NK-92 (cell line): Measurements from ENCODE around the gene KRT40.
"Not testable (repeated sequence)": the region's sequence is repeated elsewhere in the genome, so short reads cannot be mapped to it uniquely, and the experiment has no call there.

Experiments used
- DNase-seq: peaks from one replicate; lab custom pipeline; 2025; ENCODE audit not compliant: unreplicated experiment; lab: John Stamatoyannopoulos, UW

The KRT40 gene

GRCh38 chr17:40984226-40984625, at the start of gene KRT40:
TSS of gene KRT40 (minus strand) at chr17:40984326. CDS start at chr17:40984273, 53 bp downstream.
- DNase-seq: no peak

- no peak for DNase-seq
Measured at GRCh38 chr17:41029633-41030245, 45.6 kb upstream of the KRT40 start, which contains the start of gene KRTAP1-4. TSS of gene KRTAP1-4 (minus strand) at chr17:41030195. CDS start at chr17:41030078, 117 bp downstream.

GRCh38 chr17:41026715-41027471, 42.8 kb upstream of the KRT40 start, which contains the start of gene KRTAP1-5:
TSS of gene KRTAP1-5 (minus strand) at chr17:41027208. CDS start at chr17:41027155, 53 bp downstream.
- no peak for DNase-seq

- DNase-seq: no peak
Measured at GRCh38 chr17:41024697-41025096, 40.6 kb upstream of the KRT40 start.

- DNase-seq: no peak
Measured at GRCh38 chr17:41020336-41020735, 36.2 kb upstream of the KRT40 start.

- DNase-seq: no peak
Measured at GRCh38 chr17:41019415-41019814, 35.3 kb upstream of the KRT40 start.

- no peak for DNase-seq
Measured at GRCh38 chr17:41018541-41018940, 34.4 kb upstream of the KRT40 start.

GRCh38 chr17:41016578-41017215, 32.6 kb upstream of the KRT40 start:
- DNase-seq: no peak

GRCh38 chr17:41015454-41015853, 31.3 kb upstream of the KRT40 start:
- DNase-seq: no peak

- no peak for DNase-seq
Measured at GRCh38 chr17:41013606-41014005, 29.5 kb upstream of the KRT40 start.

GRCh38 chr17:41013181-41013580, 29.1 kb upstream of the KRT40 start:
- no peak for DNase-seq

- DNase-seq: no peak
Measured at GRCh38 chr17:41012326-41013120, 28.4 kb upstream of the KRT40 start.

GRCh38 chr17:41010441-41010840, 26.3 kb upstream of the KRT40 start:
- no peak for DNase-seq

GRCh38 chr17:41009936-41010335, 25.8 kb upstream of the KRT40 start:
- no peak for DNase-seq

GRCh38 chr17:41009301-41009760, 25.2 kb upstream of the KRT40 start:
- no peak for DNase-seq

GRCh38 chr17:41008811-41009210, 24.7 kb upstream of the KRT40 start, which contains the start of gene KRTAP3-1:
TSS of gene KRTAP3-1 (minus strand) at chr17:41009128. CDS start at chr17:41009074, 54 bp downstream.
- no peak for DNase-seq

GRCh38 chr17:41004397-41004796, 20.3 kb upstream of the KRT40 start:
- DNase-seq: no peak

GRCh38 chr17:41003926-41004325, 19.8 kb upstream of the KRT40 start:
- no peak for DNase-seq

GRCh38 chr17:41002814-41003213, 18.7 kb upstream of the KRT40 start:
- no peak for DNase-seq

- DNase-seq: no peak
Measured at GRCh38 chr17:41001795-41002194, 17.7 kb upstream of the KRT40 start.

GRCh38 chr17:40999563-40999962, 15.4 kb upstream of the KRT40 start, which contains the start of gene KRTAP3-2:
TSS of gene KRTAP3-2 (minus strand) at chr17:40999906. CDS start at chr17:40999853, 53 bp downstream.
- not testable (repeated sequence) for DNase-seq
